WTC11 (cell line): ENCODE data around the gene PRKCB. TPM values are rescaled to one million over a fixed set of nuclear protein-coding genes. Genes with fewer than 3 reads are reported as not detected.
A peak's percentile ranks its signal among the peaks of the same experiment; 100 is the strongest.

Source experiments
- ATAC-seq: fragments of 200-7000 bp; cut with Tn5 transposase; 2 replicates; pipeline ENCODE4 v1.10.0; 2021; ENCODE audit warnings: mild to moderate bottlenecking, moderate library complexity
- Bru-seq: library from RNA; stranded (reverse); fragments of 400-500 nt; gene quantifications from one replicate; lab custom pipeline; 2021; lab: Mats Ljungman, UMichigan
- CTCF ChIA-PET: fragments of 300-600 bp; sonication (Branson Sonifier 250); formaldehyde crosslinking; loops from one replicate; lab custom pipeline; 2021; ENCODE audit warnings: antibody characterized with exemption; lab: Charles Lee
- POLR2A ChIA-PET: fragments of 350-600 bp; sonication (Branson Sonifier 250); formaldehyde crosslinking; loops from one replicate; lab custom pipeline; 2021; ENCODE audit warnings: antibody characterized with exemption; lab: Charles Lee
- DNase-seq: peaks from one replicate; pipeline ENCODE4 v3.0.0; 2021; ENCODE audit warnings: low spot score
- H3K27ac Mint-ChIP-seq: 2 replicates; pipeline ENCODE4 v1.8.0; 2021; ENCODE audit warnings: mixed read lengths
- H3K27me3 Mint-ChIP-seq: 2 replicates; pipeline ENCODE4 v1.8.0; 2021; ENCODE audit warnings: low read depth, mild to moderate bottlenecking, moderate library complexity, mixed read lengths
- H3K36me3 Mint-ChIP-seq: 2 replicates; pipeline ENCODE4 v1.8.0; 2021; ENCODE audit warnings: mixed read lengths
- H3K4me1 Mint-ChIP-seq: 2 replicates; pipeline ENCODE4 v1.8.0; 2022; ENCODE audit warnings: mixed read lengths
- H3K4me3 Mint-ChIP-seq: 2 replicates; pipeline ENCODE4 v1.8.0; 2021; ENCODE audit warnings: mild to moderate bottlenecking, moderate library complexity, mixed read lengths
- H3K9me3 Mint-ChIP-seq: 2 replicates; pipeline ENCODE4 v1.8.0; 2021; ENCODE audit warnings: mixed read lengths
- AFF4 ChIP-seq: sonication (generic); formaldehyde crosslinking; IDR thresholded peaks from 2 replicates; pipeline ENCODE4 v1.8.1; 2023; ENCODE audit warnings: mild to moderate bottlenecking, missing genetic modification reagents, borderline replicate concordance
- ATF6 ChIP-seq: sonication (generic); formaldehyde crosslinking; IDR thresholded peaks from 2 replicates; pipeline ENCODE4 v1.8.1; 2023; ENCODE audit warnings: mild to moderate bottlenecking, missing genetic modification reagents
- CBFB ChIP-seq: sonication (generic); formaldehyde crosslinking; IDR thresholded peaks from 2 replicates; pipeline ENCODE4 v1.8.1; 2022; ENCODE audit warnings: mild to moderate bottlenecking, low read depth, missing genetic modification reagents
- CREM ChIP-seq: sonication (generic); formaldehyde crosslinking; IDR thresholded peaks from 2 replicates; pipeline ENCODE4 v1.8.1; 2022; ENCODE audit warnings: mild to moderate bottlenecking, missing genetic modification reagents, moderate library complexity
- E2F1 ChIP-seq: sonication (generic); formaldehyde crosslinking; IDR thresholded peaks from 2 replicates; pipeline ENCODE4 v1.8.0; 2022; ENCODE audit warnings: mild to moderate bottlenecking, missing genetic modification reagents
- E2F5 ChIP-seq: sonication (generic); formaldehyde crosslinking; IDR thresholded peaks from 2 replicates; pipeline ENCODE4 v1.8.1; 2022; ENCODE audit warnings: mild to moderate bottlenecking, moderate library complexity, missing genetic modification reagents
- ESRRA ChIP-seq: sonication (generic); formaldehyde crosslinking; IDR thresholded peaks from 2 replicates; pipeline ENCODE4 v1.8.1; 2022; ENCODE audit warnings: mild to moderate bottlenecking, missing genetic modification reagents, borderline replicate concordance
- ETV6 ChIP-seq: sonication (generic); formaldehyde crosslinking; IDR thresholded peaks from 2 replicates; pipeline ENCODE4 v1.8.1; 2022; ENCODE audit warnings: mild to moderate bottlenecking, missing genetic modification reagents
- FOXJ3 ChIP-seq: sonication (generic); formaldehyde crosslinking; IDR thresholded peaks from 2 replicates; pipeline ENCODE4 v1.9.0; 2021; ENCODE audit warnings: missing genetic modification reagents, mild to moderate bottlenecking, borderline replicate concordance
- MAX ChIP-seq: sonication (generic); formaldehyde crosslinking; IDR thresholded peaks from 2 replicates; pipeline ENCODE4 v1.8.0; 2022; ENCODE audit warnings: mild to moderate bottlenecking, missing genetic modification reagents
- MLX ChIP-seq: sonication (generic); formaldehyde crosslinking; IDR thresholded peaks from 2 replicates; pipeline ENCODE4 v1.8.1; 2023; ENCODE audit warnings: mild to moderate bottlenecking, missing genetic modification reagents, moderate library complexity
- NFE2L1 ChIP-seq: sonication (generic); formaldehyde crosslinking; IDR thresholded peaks from 2 replicates; pipeline ENCODE4 v1.8.1; 2023; ENCODE audit warnings: missing genetic modification reagents
- PRRX2 ChIP-seq: fragments of 250-450 bp; sonication (Bioruptor Pico); IDR thresholded peaks from 2 replicates; pipeline ENCODE4 v1.8.0; 2021; ENCODE audit warnings: mild to moderate bottlenecking
- SP1 ChIP-seq: sonication (generic); formaldehyde crosslinking; conservative IDR thresholded peaks from 2 replicates; pipeline ENCODE4 v1.8.1; 2022; ENCODE audit warnings: missing genetic modification reagents
- TCF7 ChIP-seq: sonication (generic); formaldehyde crosslinking; IDR thresholded peaks from 2 replicates; pipeline ENCODE4 v1.8.0; 2022; ENCODE audit warnings: mild to moderate bottlenecking, low read depth, missing genetic modification reagents, moderate library complexity
- ZNF219 ChIP-seq: sonication (generic); formaldehyde crosslinking; IDR thresholded peaks from 2 replicates; pipeline ENCODE4 v1.8.0; 2023; ENCODE audit warnings: missing genetic modification reagents, mild to moderate bottlenecking, borderline replicate concordance
- ZNF281 ChIP-seq: sonication (generic); formaldehyde crosslinking; IDR thresholded peaks from 2 replicates; pipeline ENCODE4 v1.8.0; 2023; ENCODE audit warnings: mild to moderate bottlenecking, missing genetic modification reagents
- ZNF317 ChIP-seq: sonication (generic); formaldehyde crosslinking; IDR thresholded peaks from 2 replicates; pipeline ENCODE4 v1.8.1; 2023; ENCODE audit warnings: low read depth, mild to moderate bottlenecking, moderate library complexity, missing genetic modification reagents, borderline replicate concordance
- long read RNA-seq, 3 experiments: library from RNA in 1 of 3; library from capped mRNA in 1 of 3; library from polyadenylated mRNA in 1 of 3; unstranded in 2 of 3; stranded (forward) in 1 of 3; transcript quantifications; one replicate each; pipeline ENCODE4 v2.0.0, GENCODE V29; 2021
- total RNA-seq: library from RNA; stranded (reverse); gene quantifications from 3 replicates; pipeline ENCODE4 v1.2.3, GENCODE V29; 2021

Gene PRKCB
- total RNA-seq = 6.9 to 13.4 TPM (median 11.3 TPM) in 3 replicates
- Bru-seq, nascent RNA = percentile 41 among the genes with signal in this experiment
- long read RNA-seq, experiment 1, full-length matches to known transcripts = 72 of 84 reads
- long read RNA-seq, experiment 1, partial matches to known transcripts = 4 of 84 reads
- long read RNA-seq, experiment 1, other reads (novel, unspliced or antisense) = 8 of 84 reads
- long read RNA-seq, experiment 2, full-length matches to known transcripts = 5 of 17 reads
- long read RNA-seq, experiment 2, partial matches to known transcripts = 6 of 17 reads
- long read RNA-seq, experiment 2, other reads (novel, unspliced or antisense) = 6 of 17 reads
- long read RNA-seq, experiment 3, partial matches to known transcripts = 2 of 2 reads
- long read RNA-seq, experiment 3, other reads (novel, unspliced or antisense) = 0 of 2 reads

- peaks cover 6% of the 10 kb centered on the region for H3K9me3 Mint-ChIP-seq
- H3K27me3 Mint-ChIP-seq = peaks cover 94% of the 10 kb centered on the region
- ChIA-PET CTCF (interaction anchor here (0.6 to 1.0 kb wide), 3 partner anchors 32 to 176 kb away, joined by 3 to 7 read pairs (median 3); no protein-coding TSS in a partner anchor), POLR2A (no interaction called here)
- DNase-seq = peak; percentile 93
- no peak within 1 kb of the TSS for H3K27ac Mint-ChIP-seq
- peak; percentile 94 for ATAC-seq
- peaks cover 27% of the 10 kb centered on the region for H3K4me1 Mint-ChIP-seq
- H3K36me3 Mint-ChIP-seq = no peaks in the 10 kb centered on the region
- H3K4me3 Mint-ChIP-seq = peak within 1 kb of the TSS; percentile 92
- no peak for TF ChIP-seq AFF4
- no peak for TF ChIP-seq PRRX2
- no peak for TF ChIP-seq CREM (CRISPR knock-in tag)
- TF ChIP-seq SP1 (CRISPR knock-in tag) = peak; percentile 89
- no peak for TF ChIP-seq E2F5
- no peak for TF ChIP-seq ATF6 (CRISPR knock-in tag)
- TF ChIP-seq ESRRA = no peak
- no peak for TF ChIP-seq ZNF317 (CRISPR knock-in tag)
- TF ChIP-seq CBFB (CRISPR knock-in tag) = no peak
- no peak for TF ChIP-seq TCF7 (CRISPR knock-in tag)
- no peak for TF ChIP-seq ZNF219 (CRISPR knock-in tag)
- TF ChIP-seq ZNF281 = no peak
- no peak for TF ChIP-seq FOXJ3 (CRISPR knock-in tag)
- TF ChIP-seq NFE2L1 (CRISPR knock-in tag) = no peak; the same call in 1 of the 2 replicates
- TF ChIP-seq ETV6 = no peak
- TF ChIP-seq E2F1 (CRISPR knock-in tag) = no peak
- no peak for TF ChIP-seq MLX (CRISPR knock-in tag)
- TF ChIP-seq MAX = peak; percentile 45; the same call in 1 of the 2 replicates
These were observed at the start of gene PRKCB for GRCh38 chr16:23835390-23836077. TSS of gene PRKCB (plus strand) at chr16:23835983.
